HG03066 (cell line): ENCODE results near the gene CTDSP1.

Source experiments
- ATAC-seq: cut with Tn5 transposase; IDR thresholded peaks from one replicate; pipeline ENCODE4 v1.9.1; 2021; ENCODE audit warnings: low read depth; ENCODE audit not compliant: unreplicated experiment

CTDSP1 gene

DNA sequence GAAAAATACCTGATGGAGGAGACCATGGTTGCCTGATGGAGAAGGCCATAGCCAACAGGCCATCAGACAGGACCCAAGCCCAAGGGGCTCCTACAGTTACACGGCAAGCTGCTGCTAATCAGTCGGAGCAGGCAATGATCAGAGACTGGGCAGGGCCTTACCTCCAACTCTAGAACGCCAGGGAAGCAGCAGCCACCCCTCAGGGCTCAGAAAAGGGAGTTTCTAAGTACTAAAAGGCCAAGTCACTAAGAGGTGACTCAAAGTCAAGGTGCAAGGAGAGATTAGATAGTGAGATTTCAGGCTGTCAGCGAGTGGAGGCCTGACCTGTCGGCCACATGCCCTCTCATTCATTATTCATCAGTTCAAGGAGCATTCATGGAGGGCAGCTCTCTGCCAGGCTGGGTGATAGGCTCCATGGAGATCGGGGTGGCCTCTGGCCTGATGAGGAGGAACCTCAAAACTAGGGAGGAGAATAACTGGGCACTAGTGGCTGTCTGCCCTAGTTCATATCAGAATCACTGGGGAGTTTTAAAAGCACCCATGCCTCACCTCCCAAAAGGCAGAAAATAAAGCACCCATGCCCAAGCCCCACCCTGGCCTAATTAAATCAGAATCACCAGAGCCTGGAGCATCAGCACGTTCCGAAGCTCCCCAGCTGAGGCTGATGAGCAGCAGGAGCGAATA, 22.9 kb downstream of the CTDSP1 start:
- ATAC-seq = no peak

DNA sequence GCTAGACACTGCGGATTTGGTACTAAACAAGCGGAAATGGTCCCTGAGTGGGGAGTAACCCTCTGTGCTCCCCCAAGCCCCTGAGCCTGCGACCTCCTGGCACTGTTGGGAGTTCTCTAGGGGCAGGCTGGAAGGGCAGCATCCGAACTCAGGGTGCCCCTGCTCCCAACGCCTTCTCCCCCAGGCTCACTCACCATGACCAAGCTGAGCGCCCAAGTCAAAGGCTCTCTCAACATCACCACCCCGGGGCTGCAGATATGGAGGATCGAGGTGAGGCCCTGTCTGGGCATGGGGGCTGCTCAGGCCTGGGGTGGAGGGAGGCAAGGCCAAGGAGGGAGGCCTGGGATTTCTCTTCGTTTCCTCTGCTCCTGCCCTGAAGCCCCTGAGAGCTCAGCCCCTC, 23.9 kb downstream of the CTDSP1 start:
- no peak for ATAC-seq

- ATAC-seq = no peak
Measured at GRCh38 chr2:218425531-218425930, 25.9 kb downstream of the CTDSP1 start.

GRCh38 chr2:218427741-218428140, 28.1 kb downstream of the CTDSP1 start:
- no peak for ATAC-seq

- ATAC-seq = no peak
Measured at GRCh38 chr2:218428846-218429558, 29.3 kb downstream of the CTDSP1 start.

- ATAC-seq = no peak
Measured at GRCh38 chr2:218429911-218430692, 30.4 kb downstream of the CTDSP1 start.

DNA sequence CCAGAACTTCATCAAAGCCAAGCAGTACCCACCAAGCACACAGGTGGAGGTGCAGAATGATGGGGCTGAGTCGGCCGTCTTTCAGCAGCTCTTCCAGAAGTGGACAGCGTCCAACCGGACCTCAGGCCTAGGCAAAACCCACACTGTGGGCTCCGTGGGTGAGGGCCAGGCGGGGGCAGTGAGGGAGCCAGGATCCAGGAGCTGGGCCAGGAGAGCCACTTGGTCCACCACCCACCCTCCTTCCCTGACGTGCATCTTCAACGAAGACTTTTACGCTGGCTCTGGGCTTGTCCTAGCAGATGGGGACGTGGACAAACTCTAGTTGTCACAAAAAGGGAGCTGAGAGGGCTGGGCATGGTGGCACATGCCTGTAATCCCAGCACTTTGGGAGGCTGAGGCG, 31.1 kb downstream of the CTDSP1 start:
- ATAC-seq = no peak

DNA sequence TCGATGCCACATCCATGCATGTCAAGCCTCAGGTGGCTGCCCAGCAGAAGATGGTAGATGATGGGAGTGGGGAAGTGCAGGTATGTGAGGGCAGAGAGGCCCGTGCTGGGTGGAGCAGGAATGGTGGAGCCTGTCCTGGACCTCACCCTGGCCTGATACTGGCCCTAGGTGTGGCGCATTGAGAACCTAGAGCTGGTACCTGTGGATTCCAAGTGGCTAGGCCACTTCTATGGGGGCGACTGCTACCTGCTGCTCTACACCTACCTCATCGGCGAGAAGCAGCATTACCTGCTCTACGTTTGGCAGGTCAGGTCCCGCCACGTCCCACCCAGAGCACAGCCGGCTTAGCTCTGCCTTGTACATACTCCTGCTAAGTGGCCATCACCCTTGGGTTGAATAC, 32.2 kb downstream of the CTDSP1 start:
- ATAC-seq = no peak

DNA sequence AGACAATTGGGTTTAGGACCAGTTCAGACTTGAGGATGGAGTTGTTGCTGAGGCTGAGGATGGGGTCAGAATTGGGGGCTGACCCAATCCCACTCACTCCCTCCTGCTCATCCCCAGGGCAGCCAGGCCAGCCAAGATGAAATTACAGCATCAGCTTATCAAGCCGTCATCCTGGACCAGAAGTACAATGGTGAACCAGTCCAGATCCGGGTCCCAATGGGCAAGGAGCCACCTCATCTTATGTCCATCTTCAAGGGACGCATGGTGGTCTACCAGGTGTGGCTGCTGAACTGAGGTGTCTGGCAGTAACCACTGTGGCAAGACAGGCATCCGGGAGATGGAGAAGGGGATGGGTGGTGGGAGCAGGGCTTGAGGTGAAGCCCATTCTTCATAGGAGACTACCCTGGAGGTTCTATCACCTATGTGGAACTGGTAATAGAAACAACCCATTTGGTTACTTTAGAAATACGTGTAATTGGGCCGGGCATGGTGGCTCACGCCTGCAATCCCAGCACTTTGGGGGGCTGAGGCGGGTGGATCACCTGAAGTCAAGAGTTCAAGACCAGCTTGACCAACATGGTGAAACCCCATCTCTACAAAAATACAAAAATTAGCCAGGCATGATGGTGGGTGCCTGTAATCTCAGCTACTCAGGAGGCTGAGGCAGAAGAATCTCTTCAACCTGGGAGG, 33.2 kb downstream of the CTDSP1 start:
- no peak for ATAC-seq

- ATAC-seq = no peak
Measured at GRCh38 chr2:218434456-218434855, 34.8 kb downstream of the CTDSP1 start.

- no peak for ATAC-seq
Measured at GRCh38 chr2:218435003-218435982, 35.6 kb downstream of the CTDSP1 start.

GRCh38 chr2:218436992-218437391, 37.3 kb downstream of the CTDSP1 start:
- ATAC-seq = no peak

DNA sequence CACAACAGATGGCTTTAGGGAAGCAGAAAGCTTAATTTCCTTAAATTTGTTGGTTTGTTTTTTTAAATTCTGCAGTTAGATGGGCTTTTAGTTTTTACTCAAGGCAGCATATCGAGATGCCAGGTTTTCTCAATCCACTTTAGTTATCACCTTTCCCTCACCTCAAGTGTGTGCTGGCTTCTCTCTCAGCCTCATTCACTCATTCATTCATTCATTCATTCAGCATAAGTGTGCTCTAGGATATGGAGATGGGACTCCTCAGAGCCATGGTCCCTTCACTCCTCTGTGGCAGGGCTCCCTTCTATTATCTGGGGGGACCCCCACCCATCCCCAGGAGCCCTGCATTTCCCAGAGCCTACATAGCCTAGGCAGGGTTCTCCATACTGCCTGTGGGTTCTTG, 38.3 kb downstream of the CTDSP1 start:
- no peak for ATAC-seq

DNA sequence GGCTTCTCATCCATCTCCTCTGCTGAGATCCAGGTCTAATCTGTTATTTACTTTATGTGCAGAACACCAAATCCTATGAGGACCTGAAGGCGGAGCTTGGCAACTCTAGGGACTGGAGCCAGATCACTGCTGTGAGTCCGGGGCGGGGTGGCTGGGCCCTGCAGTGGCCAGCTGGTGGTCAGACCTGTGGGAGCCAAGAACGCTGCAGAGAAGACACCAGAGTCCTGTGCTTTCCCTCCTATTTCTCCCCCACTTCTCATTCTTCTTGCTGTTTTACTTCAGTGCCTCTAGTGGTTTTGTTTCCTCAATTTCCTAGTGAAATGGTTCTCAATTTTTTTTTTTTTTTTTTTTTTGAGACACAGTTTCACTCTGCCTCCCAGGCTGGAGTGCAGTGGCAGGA, 38.9 kb downstream of the CTDSP1 start:
- no peak for ATAC-seq

DNA sequence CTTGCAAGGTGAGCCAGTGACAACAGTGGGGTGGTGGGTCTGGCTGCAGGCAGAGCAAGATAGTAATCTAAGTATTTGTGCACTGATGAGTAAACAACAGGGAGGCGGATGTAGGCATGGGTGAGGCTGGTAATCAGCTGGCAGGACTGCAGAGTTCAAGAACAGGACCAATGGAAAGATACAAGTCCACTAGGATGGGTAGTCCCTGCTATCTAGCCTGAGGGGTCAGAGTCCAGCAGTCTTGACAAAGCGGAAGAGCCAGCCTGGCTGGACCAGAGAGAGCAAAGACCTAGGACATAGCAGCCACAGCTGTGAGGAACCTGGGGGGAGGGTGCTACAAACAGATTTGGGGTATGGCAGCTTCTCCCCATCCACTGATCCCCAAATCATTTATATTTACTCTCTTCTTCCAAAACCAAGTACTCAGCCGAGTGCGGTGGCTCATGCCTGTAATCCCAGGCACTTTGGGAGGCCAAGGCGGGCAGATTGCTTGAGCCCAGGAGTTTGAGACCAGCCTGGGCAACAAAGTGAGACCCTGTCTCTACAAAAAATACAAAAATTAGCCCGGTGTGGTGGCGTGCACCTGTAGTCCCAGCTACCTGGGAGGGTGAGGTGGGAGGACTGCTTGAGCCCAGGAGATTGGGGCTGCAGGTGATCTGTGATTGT, 45.2 kb downstream of the CTDSP1 start:
- no peak for ATAC-seq

DNA sequence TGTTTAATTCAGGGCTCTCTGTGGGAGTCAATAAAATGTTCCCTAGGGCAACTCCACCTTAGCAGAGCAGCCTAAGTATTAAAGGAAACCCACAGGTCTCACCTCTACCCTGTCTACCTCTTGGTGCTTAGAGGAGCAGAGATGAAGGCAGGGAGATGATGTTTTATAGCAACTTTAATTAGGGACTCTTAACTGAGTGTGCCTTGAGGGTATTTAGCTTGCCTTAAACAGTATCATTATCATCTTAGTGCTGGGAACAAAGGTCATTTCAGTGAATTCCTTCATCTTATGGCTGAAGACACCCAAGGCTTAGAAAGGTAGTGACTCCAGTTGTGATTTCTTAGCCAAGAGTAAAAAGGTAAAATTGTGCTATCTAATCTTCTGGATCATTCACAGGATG, 45.9 kb downstream of the CTDSP1 start:
- no peak for ATAC-seq

DNA sequence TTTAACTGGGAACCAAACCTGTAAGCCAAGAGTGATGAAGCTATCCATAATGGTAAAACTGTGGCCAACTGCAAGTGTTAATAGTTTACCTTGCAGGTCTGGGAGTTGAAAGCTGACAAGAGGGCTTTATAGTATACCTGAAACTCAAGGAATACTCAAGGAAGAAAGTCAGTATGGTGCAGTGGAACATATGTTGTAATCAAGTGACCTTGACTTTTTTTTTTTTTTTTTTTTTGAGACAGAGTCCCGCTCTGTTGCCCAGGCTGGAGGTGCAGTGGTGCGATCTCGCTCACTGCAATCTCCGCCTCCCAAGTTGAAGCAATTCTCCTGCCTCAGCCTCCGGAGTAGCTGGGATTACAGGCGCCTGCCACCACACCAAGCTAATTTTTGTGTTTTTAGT, 46.9 kb downstream of the CTDSP1 start:
- ATAC-seq = no peak

GRCh38 chr2:218447072-218447471, 47.4 kb downstream of the CTDSP1 start:
- no peak for ATAC-seq

DNA sequence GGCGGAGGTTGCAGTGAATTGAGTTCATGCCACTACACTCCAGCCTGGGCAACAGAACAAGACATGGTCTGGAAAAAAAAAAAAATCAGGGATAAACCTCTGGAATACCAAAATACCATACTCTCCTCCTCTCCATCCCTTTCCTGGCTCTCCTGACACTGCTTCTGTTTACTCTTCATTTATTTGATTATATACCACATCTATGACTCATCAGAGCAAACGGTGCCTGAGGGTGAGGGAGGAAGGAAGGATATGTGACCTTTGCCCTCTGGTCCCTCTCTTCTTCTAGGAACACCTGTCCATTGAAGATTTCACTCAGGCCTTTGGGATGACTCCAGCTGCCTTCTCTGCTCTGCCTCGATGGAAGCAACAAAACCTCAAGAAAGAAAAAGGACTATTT, 49.3 kb downstream of the CTDSP1 start:
- ATAC-seq = no peak
